GM12891 (cell line): ENCODE data around the gene PDZD2.

Experiments
- PAX5 ChIP-seq: IDR thresholded peaks from 2 replicates; pipeline ENCODE4 v1.6.1; 2011; ENCODE audit warnings: low read length, moderate library complexity, mild to moderate bottlenecking; ENCODE audit not compliant: insufficient read depth, severe bottlenecking
- POLR2A ChIP-seq: IDR thresholded peaks from 2 replicates; pipeline ENCODE4 v1.6.1; 2011; ENCODE audit warnings: low read depth, low read length, control low read depth
- POLR2AphosphoS5 ChIP-seq: IDR thresholded peaks from 2 replicates; pipeline ENCODE4 v1.6.1; 2011; ENCODE audit warnings: low read depth, low read length, control low read depth
- SPI1 ChIP-seq: IDR thresholded peaks from 2 replicates; pipeline ENCODE4 v1.6.1; 2011; ENCODE audit warnings: low read depth, low read length, control low read depth
- TAF1 ChIP-seq: IDR thresholded peaks from 2 replicates; pipeline ENCODE4 v1.6.1; 2011; ENCODE audit warnings: low read depth, low read length, control low read depth

GRCh38 chr5:32030686-32031085 lies 391.8 kb downstream of the PDZD2 start:
- no peak for TF ChIP-seq TAF1
- TF ChIP-seq POLR2A, result no peak
- TF ChIP-seq POLR2AphosphoS5, result no peak
- TF ChIP-seq SPI1, result no peak
- TF ChIP-seq PAX5, result no peak
